Measurements from ENCODE around the gene CUL7. TPM values are rescaled to one million over a fixed set of nuclear protein-coding genes. Genes with fewer than 3 reads are reported as not detected.
"Not testable (repeated sequence)": the region's sequence is repeated elsewhere in the genome, so short reads cannot be mapped to it uniquely, and the experiment has no call there.

The CUL7 gene
- total RNA-seq, 1 donor from 2014 or later: 58.9 TPM

GRCh38 chr6:43052225-43052841 is 1.3 kb downstream of the CUL7 start:
- TF ChIP-seq, protein P1, sequence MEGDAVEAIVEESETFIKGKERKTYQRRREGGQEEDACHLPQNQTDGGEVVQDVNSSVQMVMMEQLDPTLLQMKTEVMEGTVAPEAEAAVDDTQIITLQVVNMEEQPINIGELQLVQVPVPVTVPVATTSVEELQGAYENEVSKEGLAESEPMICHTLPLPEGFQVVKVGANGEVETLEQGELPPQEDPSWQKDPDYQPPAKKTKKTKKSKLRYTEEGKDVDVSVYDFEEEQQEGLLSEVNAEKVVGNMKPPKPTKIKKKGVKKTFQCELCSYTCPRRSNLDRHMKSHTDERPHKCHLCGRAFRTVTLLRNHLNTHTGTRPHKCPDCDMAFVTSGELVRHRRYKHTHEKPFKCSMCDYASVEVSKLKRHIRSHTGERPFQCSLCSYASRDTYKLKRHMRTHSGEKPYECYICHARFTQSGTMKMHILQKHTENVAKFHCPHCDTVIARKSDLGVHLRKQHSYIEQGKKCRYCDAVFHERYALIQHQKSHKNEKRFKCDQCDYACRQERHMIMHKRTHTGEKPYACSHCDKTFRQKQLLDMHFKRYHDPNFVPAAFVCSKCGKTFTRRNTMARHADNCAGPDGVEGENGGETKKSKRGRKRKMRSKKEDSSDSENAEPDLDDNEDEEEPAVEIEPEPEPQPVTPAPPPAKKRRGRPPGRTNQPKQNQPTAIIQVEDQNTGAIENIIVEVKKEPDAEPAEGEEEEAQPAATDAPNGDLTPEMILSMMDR (IDR thresholded peaks at IDR 0.05; ENCODE audit: unreplicated experiment): no peak
- Mint-ChIP-seq H3K27ac (peak overlapping the region; percentile 92), H3K36me3 (ENCODE audit: insufficient read depth) (peaks cover 14% of the 10 kb centered on the region), H3K9me3 (ENCODE audit: low read depth) (no peaks in the 10 kb centered on the region), H3K4me3 (ENCODE audit: low read depth) (peak overlapping the region; percentile 95), H3K4me1 (ENCODE audit: low read depth) (peaks cover 23% of the 10 kb centered on the region), H3K27me3 (no peaks in the 10 kb centered on the region)
- DNase-seq (ENCODE audit: low spot score, unreplicated experiment): no peak

- peaks cover 23% of the 10 kb centered on the region for H3K4me1 Mint-ChIP-seq (ENCODE audit: low read depth)
- no peak overlapping the region for H3K4me3 Mint-ChIP-seq (ENCODE audit: low read depth)
- TF ChIP-seq, protein P1 (IDR thresholded peaks at IDR 0.05; ENCODE audit: unreplicated experiment): no peak
- H3K27me3 Mint-ChIP-seq: no peaks in the 10 kb centered on the region
- peaks cover 20% of the 10 kb centered on the region for H3K36me3 Mint-ChIP-seq (ENCODE audit: insufficient read depth)
- H3K27ac Mint-ChIP-seq: peak overlapping the region; percentile 68
- H3K9me3 Mint-ChIP-seq (ENCODE audit: low read depth): no peaks in the 10 kb centered on the region
- DNase-seq (ENCODE audit: low spot score, unreplicated experiment): no peak
Measured at GRCh38 chr6:43050981-43051380, 2.7 kb downstream of the CUL7 start.

DNA sequence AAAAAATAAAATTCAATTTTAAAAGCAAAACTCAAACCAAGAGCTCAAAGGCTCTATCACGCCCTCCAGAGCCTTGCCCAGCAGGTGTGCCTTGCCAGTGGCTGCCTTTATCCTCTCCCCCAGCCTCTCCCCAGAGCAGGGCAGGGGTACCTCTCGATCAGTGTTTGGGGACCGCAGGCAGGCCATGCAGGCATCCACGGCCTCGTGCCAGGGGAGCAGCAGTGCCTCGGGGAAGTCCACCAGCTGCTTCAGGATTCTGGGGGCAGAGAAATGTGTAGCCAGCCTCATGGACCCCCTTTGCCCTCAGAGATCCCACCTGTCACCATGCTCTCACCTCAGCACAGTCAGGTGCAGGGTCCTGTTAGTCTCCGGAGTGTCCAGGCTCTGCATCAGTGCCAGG is 5.7 kb downstream of the CUL7 start:
- H3K27ac Mint-ChIP-seq: no peak overlapping the region
- DNase-seq (ENCODE audit: low spot score, unreplicated experiment): no peak
- no peaks in the 10 kb centered on the region for H3K27me3 Mint-ChIP-seq
- H3K4me1 Mint-ChIP-seq (ENCODE audit: low read depth): peaks cover 17% of the 10 kb centered on the region
- no peaks in the 10 kb centered on the region for H3K9me3 Mint-ChIP-seq (ENCODE audit: low read depth)
- H3K36me3 Mint-ChIP-seq (ENCODE audit: insufficient read depth): peaks cover 27% of the 10 kb centered on the region
- TF ChIP-seq, protein P1 (IDR thresholded peaks at IDR 0.05; ENCODE audit: unreplicated experiment): no peak
- H3K4me3 Mint-ChIP-seq (ENCODE audit: low read depth): no peak overlapping the region

- H3K36me3 Mint-ChIP-seq (ENCODE audit: insufficient read depth): peaks cover 23% of the 10 kb centered on the region
Measured at GRCh38 chr6:43045371-43045930, 8.2 kb downstream of the CUL7 start.

GRCh38 chr6:43043310-43043709 is 10.3 kb downstream of the CUL7 start:
- Mint-ChIP-seq H3K9me3 (ENCODE audit: low read depth) (no peaks in the 10 kb centered on the region), H3K36me3 (ENCODE audit: insufficient read depth) (peaks cover 25% of the 10 kb centered on the region), H3K4me3 (ENCODE audit: low read depth) (no peak overlapping the region), H3K27me3 (no peaks in the 10 kb centered on the region), H3K27ac (no peak overlapping the region), H3K4me1 (ENCODE audit: low read depth) (no peaks in the 10 kb centered on the region)
- TF ChIP-seq, protein P1 (IDR thresholded peaks at IDR 0.05; ENCODE audit: unreplicated experiment): no peak
- DNase-seq (ENCODE audit: low spot score, unreplicated experiment): no peak

More at GRCh38 chr6:43045371-43045930, 8.2 kb downstream of the CUL7 start:
- TF ChIP-seq, protein P1 (IDR thresholded peaks at IDR 0.05; ENCODE audit: unreplicated experiment): no peak
- DNase-seq (ENCODE audit: low spot score, unreplicated experiment): no peak
- H3K4me3 Mint-ChIP-seq (ENCODE audit: low read depth): no peak overlapping the region
- no peaks in the 10 kb centered on the region for H3K27me3 Mint-ChIP-seq
- no peaks in the 10 kb centered on the region for H3K9me3 Mint-ChIP-seq (ENCODE audit: low read depth)
- no peak overlapping the region for H3K27ac Mint-ChIP-seq
- H3K4me1 Mint-ChIP-seq (ENCODE audit: low read depth): no peaks in the 10 kb centered on the region

- not testable (repeated sequence) for H3K27ac Mint-ChIP-seq; H3K4me3 Mint-ChIP-seq (ENCODE audit: low read depth); DNase-seq (ENCODE audit: low spot score, unreplicated experiment); H3K27me3 Mint-ChIP-seq; H3K4me1 Mint-ChIP-seq (ENCODE audit: low read depth); H3K9me3 Mint-ChIP-seq (ENCODE audit: low read depth)
- H3K36me3 Mint-ChIP-seq (ENCODE audit: insufficient read depth): peaks cover 26% of the 10 kb centered on the region
Measured at GRCh38 chr6:43041475-43041874, 12.2 kb downstream of the CUL7 start.
